HG02885 (cell line): Measurements from ENCODE around the gene EPS15.

ENCODE experiments used
- ATAC-seq: cut with Tn5 transposase; IDR thresholded peaks from one replicate; pipeline ENCODE4 v1.9.1; 2021; ENCODE audit warnings: mild to moderate bottlenecking; ENCODE audit not compliant: unreplicated experiment, poor library complexity

EPS15 gene

DNA sequence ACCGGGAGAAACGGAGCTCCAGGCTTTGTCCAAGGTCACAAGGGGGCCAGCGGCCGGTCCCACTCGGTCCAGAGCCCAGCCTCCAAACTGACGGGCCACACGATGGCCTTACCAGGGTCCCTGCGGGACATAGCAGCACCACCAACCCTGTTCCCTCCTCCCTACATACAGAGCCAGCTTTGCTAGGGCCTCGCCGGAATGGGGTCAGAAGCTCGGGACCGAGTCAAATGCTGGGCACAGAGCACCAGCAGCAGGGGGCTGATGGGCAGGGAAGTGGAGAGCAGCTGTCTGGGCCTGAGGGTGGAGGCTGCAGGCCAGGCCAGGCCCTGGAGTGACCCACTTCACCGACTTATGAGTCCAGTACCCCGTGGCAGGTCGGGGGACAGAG lies 173.8 kb downstream of the EPS15 start:
- ATAC-seq = no peak

DNA sequence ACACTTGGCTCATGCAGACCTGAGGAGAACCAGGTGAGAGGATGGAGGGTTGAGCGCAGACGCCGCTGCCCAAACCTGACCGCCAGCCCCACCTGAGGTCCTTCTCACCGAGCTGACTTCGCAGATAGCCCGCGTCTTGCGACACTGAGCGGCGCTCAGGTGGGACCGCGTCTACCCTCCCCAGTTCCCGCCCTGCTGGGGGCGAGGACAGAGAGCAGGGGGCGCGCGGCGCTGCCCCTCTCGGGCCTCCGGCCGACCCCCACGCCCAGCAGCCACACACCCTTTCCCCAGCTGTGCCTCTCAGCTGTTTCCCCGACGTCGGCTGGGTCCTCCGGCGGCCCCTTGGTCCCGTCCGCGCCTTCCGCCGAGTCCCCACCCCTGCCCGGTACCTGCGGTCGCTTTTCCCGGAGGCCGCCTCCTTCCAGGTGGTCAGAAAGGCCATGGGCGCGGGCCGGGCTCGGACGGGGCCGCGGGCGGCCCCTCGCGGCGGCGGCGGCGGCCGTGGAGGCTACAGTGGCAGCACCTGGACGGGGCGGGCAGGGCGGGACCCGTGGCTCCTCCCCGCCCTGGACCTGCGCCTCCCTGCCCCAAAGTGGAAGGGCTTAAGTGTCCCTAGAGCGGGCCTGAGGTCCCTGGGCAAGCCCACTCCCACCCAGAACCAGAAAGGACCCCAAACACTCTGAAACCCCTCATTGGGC lies 174.3 kb downstream of the EPS15 start:
- no peak for ATAC-seq

DNA sequence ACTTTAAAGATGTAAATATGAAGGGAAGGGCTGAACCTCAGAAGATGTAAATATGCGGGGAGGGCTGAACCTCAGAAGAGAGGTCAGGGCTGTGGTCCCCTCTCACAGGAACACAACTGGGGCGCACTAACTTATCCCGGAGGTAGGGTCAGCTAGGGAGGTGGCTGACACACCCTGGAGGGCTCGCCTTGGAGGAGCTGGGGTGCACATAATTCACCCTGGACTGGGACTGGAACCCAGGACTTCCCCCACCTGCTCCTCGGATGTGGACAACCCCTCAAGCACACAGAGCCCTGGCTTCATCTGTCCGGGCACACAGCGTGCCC lies 174.8 kb downstream of the EPS15 start:
- ATAC-seq = no peak

DNA sequence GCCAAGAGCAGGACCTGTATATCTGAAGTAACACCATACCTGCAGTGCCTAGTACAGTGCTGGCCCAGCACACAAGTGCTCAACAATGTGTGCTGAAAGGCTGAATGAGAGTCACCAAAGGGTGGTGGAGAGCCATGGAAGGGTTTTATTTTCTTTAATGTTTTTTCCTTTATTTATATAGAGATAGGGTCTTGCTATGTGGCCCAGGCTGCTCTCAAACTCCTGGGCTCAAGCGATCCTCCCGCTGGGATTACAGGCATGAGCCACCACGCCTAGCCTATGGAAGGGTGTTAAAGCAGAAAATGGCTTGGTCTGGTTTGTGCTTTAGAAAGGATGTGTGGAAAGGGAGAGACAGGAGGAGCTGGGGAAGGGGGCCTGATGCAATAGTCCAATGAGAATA lies 175.4 kb downstream of the EPS15 start:
- no peak for ATAC-seq

DNA sequence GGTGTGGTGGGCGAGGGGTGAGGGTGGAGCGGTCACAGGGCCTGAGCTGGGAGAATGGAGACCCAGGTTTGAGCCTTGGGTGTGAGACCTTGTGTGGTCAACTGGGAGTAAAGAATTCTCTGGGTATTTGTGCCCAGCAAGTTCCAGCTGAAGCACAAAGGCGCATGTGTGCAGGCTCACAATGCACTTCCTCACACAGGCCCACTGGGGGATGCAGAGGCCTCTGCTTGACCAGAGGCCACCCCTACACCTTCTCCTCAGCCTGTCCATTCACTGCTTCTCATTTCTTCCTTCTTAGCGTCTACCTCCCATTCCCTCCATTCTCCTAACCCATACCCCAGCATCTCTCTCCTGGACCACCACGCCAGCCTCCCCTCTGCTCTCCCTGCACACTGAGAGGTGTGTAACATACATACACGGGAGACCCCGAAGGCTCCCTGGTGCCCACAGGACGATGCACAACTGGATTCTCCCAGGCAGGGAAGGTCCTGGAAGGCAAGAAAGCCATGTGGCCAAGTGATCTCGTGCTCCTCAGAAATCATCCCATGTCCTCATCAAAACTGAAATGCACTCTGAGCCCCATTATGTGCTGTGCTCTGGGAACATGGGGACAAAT lies 176.4 kb downstream of the EPS15 start:
- no peak for ATAC-seq

DNA sequence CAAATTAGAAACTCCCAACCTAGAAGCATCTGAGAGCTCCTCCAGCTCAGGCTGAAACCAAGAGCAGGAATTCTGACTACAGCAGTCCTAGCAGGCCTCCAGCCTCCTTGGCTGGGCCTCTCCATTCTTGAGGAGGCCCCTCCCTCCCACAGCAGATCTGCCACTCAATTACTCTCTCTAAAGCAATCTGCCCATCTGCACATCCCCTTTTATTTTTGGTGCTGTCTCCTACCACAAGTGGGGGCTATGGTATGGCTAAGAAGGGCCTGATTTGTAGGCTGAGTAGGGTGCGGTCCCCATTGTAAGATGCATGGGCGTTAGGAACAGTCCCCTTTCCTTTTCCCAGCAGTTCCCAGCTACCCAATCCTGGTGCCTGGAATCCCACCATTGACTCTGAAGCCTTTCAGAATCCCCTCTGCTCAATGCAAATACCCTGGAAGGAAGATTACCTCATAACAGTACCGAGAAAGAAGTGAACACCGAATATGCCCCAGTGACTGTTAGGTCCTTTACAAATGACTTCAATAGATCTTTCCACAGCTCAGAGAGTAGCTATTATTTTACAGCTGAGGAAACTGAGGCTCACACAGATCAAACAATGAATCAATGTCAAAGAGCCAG lies 177.1 kb downstream of the EPS15 start:
- ATAC-seq = peak; percentile 75

DNA sequence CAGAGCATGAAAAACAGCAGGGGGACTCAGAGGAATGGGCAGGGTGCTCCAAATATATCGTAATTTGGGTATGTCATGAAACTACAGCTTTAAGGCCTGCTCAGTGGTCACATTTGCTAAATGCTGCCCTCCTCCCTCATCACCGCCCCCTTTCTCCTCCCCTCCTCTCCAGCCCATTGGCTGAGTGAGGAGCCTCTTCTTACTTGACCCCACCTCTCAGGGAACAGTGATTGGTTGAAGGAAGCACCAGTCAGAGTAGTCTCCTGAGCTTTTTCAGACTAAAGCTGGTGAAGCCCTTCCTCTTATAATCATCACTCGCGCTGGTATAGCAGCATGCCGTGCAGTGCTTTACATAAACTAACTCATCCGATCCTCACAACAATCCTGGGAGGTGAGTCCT lies 178.7 kb downstream of the EPS15 start:
- ATAC-seq = no peak

DNA sequence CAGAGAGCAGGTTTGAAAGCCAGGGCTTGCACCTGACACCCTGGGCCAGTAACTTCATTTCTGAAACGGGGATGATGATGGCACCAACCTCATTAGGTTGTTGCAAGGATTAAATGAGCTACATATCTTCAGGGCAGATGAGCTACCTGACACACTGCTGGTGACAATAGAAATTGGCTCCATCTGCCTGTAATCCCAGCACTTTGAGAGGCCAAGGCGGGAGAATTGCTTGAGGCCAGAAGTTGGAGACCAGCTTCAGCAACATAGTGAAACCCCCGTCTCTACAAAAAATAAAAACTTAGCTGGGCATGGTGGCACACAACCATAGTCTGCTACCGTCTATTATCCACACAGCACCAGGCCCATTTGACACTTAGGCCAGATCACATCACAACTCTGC lies 182.4 kb downstream of the EPS15 start:
- ATAC-seq = no peak

DNA sequence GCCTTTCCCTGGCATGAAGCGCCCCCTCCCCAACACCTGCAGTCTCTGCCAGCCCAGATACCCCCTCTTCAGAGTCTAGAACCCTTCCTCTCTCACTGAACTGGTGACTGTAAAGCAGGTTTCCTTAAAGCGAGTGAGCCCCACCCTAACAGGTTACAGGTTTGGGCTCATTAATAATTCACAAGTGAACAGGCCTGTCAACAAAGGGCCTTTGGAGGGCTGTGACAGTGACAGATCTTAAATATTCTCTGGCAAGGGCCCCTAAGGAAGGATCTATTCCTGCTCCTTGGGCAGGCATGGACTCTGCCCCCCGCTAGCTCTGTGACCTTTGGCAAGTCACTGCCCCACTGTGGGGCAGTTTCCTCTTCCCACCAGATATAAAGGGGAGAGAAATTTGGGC lies 183.1 kb downstream of the EPS15 start:
- no peak for ATAC-seq

DNA sequence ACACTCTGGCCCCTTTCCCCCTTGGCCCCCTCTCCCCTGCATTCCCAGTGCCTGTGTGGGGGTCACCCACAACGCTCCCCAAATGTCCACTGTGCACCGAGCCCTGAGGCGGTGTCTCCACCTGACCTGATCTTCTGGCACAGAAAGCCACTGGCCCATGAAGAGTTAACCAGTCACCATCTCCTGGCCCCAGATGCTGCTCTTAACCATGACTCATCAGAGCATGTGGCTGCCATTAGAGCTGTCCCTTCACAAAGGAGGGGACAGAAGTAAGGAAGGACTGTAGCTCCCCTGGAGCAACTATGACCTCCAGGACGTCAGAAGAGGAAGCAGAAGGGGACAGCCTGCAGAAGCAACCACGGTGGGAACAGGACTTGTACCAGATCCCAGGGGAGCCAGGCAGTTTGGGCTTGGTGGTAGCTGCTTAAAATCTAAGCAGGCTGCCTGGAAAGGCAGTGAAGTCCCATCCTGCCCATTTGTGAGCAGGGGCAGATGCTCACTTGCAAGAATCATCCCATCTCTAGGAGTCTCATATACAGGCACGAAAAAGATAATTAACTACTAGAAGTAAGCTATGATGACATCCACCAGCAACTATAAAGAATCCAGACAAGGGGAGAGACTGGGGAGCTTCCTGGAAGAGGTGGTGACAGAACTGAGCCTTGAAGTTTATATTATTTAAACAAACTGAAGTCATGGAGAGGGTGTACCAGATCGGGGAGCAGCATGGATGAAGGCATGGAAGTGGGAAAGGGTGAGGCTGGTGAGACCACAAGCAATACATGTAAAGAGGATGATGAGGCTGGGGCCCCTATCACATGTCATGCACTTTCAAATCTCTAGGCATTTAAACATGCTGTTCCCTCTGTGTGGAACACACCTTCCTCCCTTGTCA lies 187.6 kb downstream of the EPS15 start:
- ATAC-seq = peak; percentile 46

DNA sequence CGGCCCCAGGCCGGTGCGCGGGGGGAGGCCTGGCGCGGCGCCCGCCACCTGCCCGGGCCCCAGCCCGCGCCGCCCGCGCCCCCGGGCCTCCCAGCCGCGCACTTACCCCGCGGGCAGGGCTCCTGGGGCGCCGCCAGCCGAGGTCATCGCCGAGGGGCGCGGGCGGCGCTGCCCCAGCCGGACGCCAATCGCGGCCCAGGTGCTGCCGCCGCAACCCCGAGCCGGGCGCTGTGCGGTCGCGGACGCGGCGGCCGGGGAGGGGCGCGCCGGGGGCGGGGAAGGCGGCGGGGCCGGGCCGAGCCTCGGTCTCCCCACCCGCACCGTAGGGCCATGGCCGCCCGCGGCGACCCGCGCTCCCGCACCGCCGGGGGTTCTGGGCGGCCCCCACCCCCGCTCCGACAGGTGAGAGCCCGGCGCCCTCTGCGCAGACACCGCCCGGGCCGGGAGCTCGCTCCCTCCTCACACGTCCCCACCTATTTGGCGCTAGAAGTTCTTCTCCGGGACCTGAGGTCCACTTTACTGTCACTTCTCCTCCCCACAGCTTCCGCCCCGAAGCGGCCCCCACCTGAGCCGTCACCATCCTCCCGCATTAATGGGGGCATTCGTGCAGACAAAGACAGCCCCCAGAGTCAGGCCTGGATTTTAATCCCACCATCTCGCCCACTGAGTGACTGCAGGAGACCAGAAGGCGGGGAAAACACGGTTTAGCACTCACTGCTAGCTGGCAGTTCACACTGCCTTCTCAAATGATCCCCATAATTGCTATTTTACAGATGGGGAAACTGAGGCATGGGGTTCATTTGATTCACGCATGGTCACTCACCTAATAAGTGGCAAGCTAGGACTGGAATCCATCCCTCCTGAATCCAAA lies 188.5 kb downstream of the EPS15 start, which contains the start of gene TTC39A:
Gene TTC39A, minus strand, starts transcription at position 232 of the 871 bp plus-strand sequence. Its CDS starts 85 bp downstream, at position 147.
- no peak for ATAC-seq

DNA sequence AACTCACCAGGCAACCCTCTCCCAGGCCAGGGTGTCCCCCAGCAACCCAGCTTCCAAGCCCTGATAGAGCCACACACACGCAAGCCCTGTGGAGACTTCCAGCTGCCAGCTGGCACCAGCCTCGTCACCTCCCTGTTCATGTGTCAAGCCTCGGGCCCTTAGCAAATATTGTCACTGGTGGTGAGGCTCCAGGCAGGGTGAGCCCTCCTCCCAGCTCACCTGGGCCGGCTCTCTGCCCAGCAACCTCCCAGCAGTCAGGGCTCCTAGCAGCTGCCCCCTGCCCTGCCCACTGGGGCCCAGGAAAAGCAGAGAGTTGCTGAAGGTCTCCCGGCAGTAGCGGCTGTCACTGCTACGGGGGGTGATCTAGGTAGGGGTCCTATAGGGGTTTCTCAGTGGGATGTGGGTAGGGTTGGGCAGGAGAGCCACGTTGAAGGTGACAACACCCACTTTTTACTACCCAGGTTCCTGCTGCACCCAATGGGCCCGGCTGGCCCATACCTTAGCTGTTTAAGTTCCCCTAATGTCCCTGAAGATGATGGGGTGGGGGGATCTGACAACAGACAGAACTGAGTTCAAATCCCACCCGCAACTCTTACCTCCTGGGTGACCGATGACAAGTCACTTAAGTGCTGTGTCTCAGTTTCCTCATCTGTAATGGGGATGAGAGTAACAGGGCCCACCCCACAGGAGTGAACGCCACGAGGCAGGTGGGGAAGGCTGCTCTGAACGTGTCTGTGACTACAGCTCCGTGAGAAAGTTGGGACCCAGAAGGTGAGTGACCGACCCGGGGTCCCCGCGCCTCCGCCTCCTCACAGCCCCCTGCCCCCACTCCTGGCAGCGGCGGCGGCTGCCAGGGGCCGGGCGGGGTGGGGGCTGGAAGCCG lies 189.4 kb downstream of the EPS15 start:
- ATAC-seq = no peak

DNA sequence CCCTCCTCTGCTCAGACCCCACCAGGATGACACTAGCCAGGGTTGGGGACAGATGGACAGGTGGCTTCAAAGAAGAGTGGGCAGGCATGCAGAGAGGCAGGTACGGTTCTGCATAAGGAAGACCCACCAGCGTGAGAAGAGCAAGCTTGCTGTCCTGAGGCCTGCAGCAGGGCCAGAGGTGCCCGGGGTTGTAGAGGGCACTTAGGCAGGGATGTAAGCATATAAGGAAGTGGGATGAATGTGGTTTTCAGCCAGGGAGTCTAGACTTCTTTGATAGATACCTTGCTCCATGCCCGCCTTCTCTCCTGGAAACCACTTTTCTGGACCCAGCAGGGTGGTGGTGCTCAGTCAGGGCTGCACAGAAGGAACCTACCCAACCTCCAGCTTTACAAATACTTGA lies 190.1 kb downstream of the EPS15 start:
- no peak for ATAC-seq

DNA sequence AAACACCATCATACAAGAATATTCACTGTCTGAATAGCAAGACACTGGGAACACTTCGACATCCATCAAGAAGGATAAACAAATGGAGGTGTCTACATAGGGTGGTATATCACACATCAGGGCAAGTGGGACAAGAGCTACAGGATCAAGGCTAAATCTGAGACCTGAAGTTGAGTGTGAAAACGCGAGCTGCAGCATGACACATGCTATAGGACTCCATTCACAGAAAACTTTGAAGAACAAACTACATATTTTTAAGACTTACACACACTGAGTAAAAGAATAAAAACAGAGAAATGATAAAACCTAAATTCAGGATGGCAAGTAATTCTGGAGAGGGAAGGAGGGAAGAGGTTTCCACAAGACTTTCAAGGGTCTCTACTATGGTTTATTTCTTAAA lies 190.8 kb downstream of the EPS15 start:
- no peak for ATAC-seq

DNA sequence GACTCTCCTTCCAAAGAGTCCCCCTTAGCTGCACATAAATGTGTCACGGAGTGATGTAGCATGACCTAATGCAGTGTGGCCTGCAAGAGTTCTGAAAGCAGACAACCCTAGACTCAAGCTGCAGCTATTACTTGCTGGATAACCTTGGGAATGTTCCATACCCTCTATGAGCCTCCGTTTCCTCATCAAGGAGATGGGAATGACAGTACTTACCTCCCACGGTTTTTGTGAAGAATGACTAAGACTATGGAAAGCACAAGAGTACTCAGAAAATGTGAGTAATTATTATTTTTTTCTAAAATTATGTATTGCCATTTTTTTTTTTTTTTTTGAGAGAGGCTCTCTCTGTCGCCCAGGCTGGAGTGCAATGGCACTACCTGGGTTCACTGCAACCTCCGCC lies 191.7 kb downstream of the EPS15 start:
- ATAC-seq = no peak

DNA sequence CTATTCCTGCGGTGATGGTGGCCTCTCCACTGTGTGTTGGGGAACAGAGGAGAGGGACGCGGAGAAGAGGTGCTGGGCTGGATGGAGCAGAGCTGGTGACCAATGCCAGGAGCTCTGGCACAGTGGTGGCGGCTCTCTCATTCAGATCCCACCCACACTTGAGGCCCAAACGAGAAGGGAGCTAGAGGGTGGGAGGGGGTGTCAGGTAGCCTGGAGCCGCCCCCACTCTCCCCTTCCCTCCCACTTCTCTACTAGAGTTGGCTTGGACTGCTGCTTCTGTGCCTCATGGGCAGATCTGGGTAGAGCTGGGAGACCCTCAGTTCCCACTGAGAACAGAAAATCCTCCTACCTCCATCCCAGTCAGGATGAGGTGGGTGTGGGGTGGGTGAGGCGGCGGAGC lies 192.2 kb downstream of the EPS15 start:
- no peak for ATAC-seq

DNA sequence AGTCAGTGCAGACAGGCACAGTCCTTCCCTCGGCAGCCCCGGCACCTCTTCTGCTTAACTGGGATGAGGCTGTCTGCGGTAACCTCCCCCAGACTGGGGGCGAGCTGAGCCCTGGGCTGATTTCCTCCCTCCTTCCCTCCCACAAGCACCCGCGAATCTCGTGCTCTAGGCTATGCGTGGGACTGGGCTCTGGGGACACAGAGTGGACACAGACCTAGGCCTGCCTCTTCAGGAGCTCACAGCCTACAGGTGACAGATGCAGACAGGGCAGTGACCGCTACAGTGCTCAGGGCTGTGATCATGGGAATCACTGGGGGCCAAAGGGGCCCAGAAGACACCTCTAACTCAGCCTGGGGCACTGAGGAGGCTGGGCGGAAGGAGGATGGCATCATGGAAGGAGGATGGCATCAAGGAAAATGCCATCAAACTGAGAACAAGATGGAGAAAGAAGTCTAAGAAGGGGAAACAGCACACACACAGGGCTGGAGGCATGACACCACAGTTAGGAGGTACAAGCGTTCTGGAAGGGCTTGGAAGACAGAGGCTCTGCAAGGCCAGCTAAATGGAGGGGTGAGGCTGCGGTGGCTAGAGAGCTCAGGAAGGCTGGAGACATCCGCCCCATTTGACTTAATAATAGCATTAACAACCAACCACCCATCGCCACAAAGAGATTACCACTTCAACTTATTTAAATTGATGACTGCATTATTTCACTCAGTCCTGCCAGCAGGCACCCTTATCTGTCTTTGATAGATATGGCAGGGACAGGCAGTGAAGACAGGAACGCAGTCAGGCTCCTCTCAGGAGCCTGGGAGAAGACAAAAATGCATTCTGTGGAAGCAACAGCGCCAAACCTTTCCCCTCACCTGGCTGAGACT lies 192.9 kb downstream of the EPS15 start:
- no peak for ATAC-seq

DNA sequence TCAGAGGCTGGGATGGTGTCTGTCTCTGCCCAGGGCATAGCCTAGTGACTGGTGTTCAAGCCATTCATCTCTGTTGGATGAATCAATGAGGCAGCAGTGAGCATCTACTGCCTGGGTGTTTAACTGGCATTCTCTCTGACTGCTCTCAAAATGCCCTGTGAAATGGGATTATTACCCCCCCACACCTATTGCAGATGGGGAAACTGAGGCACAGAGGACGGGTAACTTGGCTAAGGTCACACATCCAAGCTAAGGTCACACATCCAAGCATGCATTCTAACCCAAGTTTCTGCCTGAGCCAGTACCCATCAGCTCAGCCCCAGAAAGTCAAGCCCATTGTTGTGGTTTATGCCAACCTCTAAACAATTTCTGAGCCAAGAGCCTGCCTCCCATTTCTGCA lies 193.7 kb downstream of the EPS15 start:
- ATAC-seq = no peak
